Measurements from ENCODE around the gene MAU2.

The MAU2 gene

GRCh38 chr19:19404879-19405860 is 84.5 kb downstream of the MAU2 start, which contains the start of gene GATAD2A:
TSS of gene GATAD2A (plus strand) at chr19:19405675. CDS start at chr19:19465346, 59,671 bp downstream.
- Mint-ChIP-seq H3K27me3 (no peaks in the 10 kb centered on the region), H3K4me3 (peak within 1 kb of the TSS; percentile 95), H3K36me3 (ENCODE audit: insufficient read depth) (peaks cover 12% of the 10 kb centered on the region), H3K27ac (ENCODE audit: low read depth) (peak within 1 kb of the TSS; percentile 81), H3K9me3 (no peaks in the 10 kb centered on the region), H3K4me1 (peaks cover 59% of the 10 kb centered on the region)
- ATAC-seq (replicated peaks; ENCODE audit: extremely low read depth, poor library complexity, severe bottlenecking) (peak; percentile 74), DNase-seq (ENCODE audit: low spot score in 2 of 2) (peak; percentile 90 to 94)

- Mint-ChIP-seq H3K4me3 (peak overlapping the region; percentile 95), H3K36me3 (ENCODE audit: insufficient read depth) (peaks cover 12% of the 10 kb centered on the region), H3K27ac (ENCODE audit: low read depth) (peak overlapping the region; percentile 63), H3K4me1 (peaks cover 69% of the 10 kb centered on the region), H3K27me3 (no peaks in the 10 kb centered on the region), H3K9me3 (no peaks in the 10 kb centered on the region)
- ATAC-seq (replicated peaks; ENCODE audit: extremely low read depth, poor library complexity, severe bottlenecking): peak; percentile 4
- peak in 1 of 2 donors; percentile 13 for DNase-seq (ENCODE audit: low spot score in 2 of 2)
These were observed 85.6 kb downstream of the MAU2 start for GRCh38 chr19:19405971-19406877.

- H3K27ac Mint-ChIP-seq (ENCODE audit: low read depth): peak overlapping the region; percentile 63
- peaks cover 12% of the 10 kb centered on the region for H3K36me3 Mint-ChIP-seq (ENCODE audit: insufficient read depth)
- H3K27me3 Mint-ChIP-seq: no peaks in the 10 kb centered on the region
- no peaks in the 10 kb centered on the region for H3K9me3 Mint-ChIP-seq
- DNase-seq (ENCODE audit: low spot score in 2 of 2) (peak in 1 of 2 donors; percentile 23), ATAC-seq (replicated peaks; ENCODE audit: extremely low read depth, poor library complexity, severe bottlenecking) (peak; percentile 45)
- H3K4me3 Mint-ChIP-seq: peak overlapping the region; percentile 95
- H3K4me1 Mint-ChIP-seq: peaks cover 75% of the 10 kb centered on the region
These were observed 86.4 kb downstream of the MAU2 start for GRCh38 chr19:19406878-19407632.

- no peaks in the 10 kb centered on the region for H3K9me3 Mint-ChIP-seq
These were observed 87.0 kb downstream of the MAU2 start for GRCh38 chr19:19407633-19407930.

More at GRCh38 chr19:19407633-19407930, 87.0 kb downstream of the MAU2 start:
- H3K27ac Mint-ChIP-seq (ENCODE audit: low read depth): no peak overlapping the region
- H3K27me3 Mint-ChIP-seq: no peaks in the 10 kb centered on the region
- ATAC-seq (replicated peaks; ENCODE audit: extremely low read depth, poor library complexity, severe bottlenecking) (no peak), DNase-seq (ENCODE audit: low spot score in 2 of 2) (no peak)
- peaks cover 80% of the 10 kb centered on the region for H3K4me1 Mint-ChIP-seq
- H3K4me3 Mint-ChIP-seq: peak overlapping the region; percentile 95
- H3K36me3 Mint-ChIP-seq (ENCODE audit: insufficient read depth): peaks cover 12% of the 10 kb centered on the region
